Osteocyte (in vitro differentiated cells): Measurements from ENCODE around the gene PTPRN2. TPM values are rescaled to one million over a fixed set of nuclear protein-coding genes. Genes with fewer than 3 reads are reported as not detected.

Experiments
- DNase-seq: peaks from one replicate; pipeline ENCODE4 v3.0.0; 2021; ENCODE audit warnings: mixed read lengths; ENCODE audit not compliant: unreplicated experiment; ENCODE audit errors: extremely low spot score
- H3K27ac Mint-ChIP-seq: one replicate; pipeline ENCODE4 v1.8.0; 2021; ENCODE audit warnings: mild to moderate bottlenecking, mixed read lengths; ENCODE audit not compliant: unreplicated experiment
- H3K27me3 Mint-ChIP-seq: one replicate; pipeline ENCODE4 v1.8.0; 2021; ENCODE audit warnings: mixed read lengths; ENCODE audit not compliant: unreplicated experiment
- H3K36me3 Mint-ChIP-seq: one replicate; pipeline ENCODE4 v1.8.0; 2021; ENCODE audit warnings: mixed read lengths; ENCODE audit not compliant: unreplicated experiment
- H3K4me1 Mint-ChIP-seq: one replicate; pipeline ENCODE4 v1.8.0; 2021; ENCODE audit warnings: mixed read lengths; ENCODE audit not compliant: unreplicated experiment
- H3K4me3 Mint-ChIP-seq: one replicate; pipeline ENCODE4 v1.8.0; 2021; ENCODE audit warnings: mild to moderate bottlenecking, moderate library complexity, mixed read lengths; ENCODE audit not compliant: unreplicated experiment
- H3K9me3 Mint-ChIP-seq: one replicate; pipeline ENCODE4 v1.8.0; 2021; ENCODE audit warnings: mixed read lengths; ENCODE audit not compliant: unreplicated experiment
- total RNA-seq: library from RNA; stranded (reverse); gene quantifications from 2 replicates; pipeline ENCODE4 v1.2.1, GENCODE V29; 2021
- TF ChIP-seq, protein P1 (sequence below): fragments of 200-600 bp; sonication (generic); IDR thresholded peaks from 2 replicates; pipeline ENCODE4 v1.5.0; 2021; ENCODE audit warnings: antibody characterized with exemption, mild to moderate bottlenecking, moderate library complexity

Gene PTPRN2
- total RNA-seq, 1 donor from 2014 or later: 0.59 TPM

DNA sequence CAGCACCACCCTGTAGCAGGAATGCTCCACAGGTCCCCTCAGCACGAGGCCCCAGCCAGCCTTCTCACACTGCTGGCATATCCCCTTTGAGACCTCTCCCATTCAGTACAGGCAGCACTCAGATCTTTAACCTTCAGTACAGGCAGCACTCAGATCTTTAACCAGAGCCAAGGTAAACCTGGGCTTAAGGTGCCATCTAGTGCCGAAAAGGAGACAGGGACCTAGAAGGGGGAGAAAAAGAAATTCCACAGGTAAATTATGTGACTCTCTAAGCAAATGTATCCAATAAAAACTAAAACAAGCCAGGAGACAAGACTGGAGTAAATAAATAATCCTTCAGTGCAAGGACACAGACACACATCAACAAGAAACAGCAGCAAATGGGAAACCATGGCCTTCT is 358.6 kb downstream of the PTPRN2 start:
- no peaks in the 10 kb centered on the region for H3K36me3 Mint-ChIP-seq
- no peak for DNase-seq
- H3K9me3 Mint-ChIP-seq: peaks cover 76% of the 10 kb centered on the region
- TF ChIP-seq, protein P1, sequence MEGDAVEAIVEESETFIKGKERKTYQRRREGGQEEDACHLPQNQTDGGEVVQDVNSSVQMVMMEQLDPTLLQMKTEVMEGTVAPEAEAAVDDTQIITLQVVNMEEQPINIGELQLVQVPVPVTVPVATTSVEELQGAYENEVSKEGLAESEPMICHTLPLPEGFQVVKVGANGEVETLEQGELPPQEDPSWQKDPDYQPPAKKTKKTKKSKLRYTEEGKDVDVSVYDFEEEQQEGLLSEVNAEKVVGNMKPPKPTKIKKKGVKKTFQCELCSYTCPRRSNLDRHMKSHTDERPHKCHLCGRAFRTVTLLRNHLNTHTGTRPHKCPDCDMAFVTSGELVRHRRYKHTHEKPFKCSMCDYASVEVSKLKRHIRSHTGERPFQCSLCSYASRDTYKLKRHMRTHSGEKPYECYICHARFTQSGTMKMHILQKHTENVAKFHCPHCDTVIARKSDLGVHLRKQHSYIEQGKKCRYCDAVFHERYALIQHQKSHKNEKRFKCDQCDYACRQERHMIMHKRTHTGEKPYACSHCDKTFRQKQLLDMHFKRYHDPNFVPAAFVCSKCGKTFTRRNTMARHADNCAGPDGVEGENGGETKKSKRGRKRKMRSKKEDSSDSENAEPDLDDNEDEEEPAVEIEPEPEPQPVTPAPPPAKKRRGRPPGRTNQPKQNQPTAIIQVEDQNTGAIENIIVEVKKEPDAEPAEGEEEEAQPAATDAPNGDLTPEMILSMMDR: no peak
- H3K4me3 Mint-ChIP-seq: no peak overlapping the region
- no peak overlapping the region for H3K27ac Mint-ChIP-seq
- H3K27me3 Mint-ChIP-seq: no peaks in the 10 kb centered on the region
- H3K4me1 Mint-ChIP-seq: no peaks in the 10 kb centered on the region

DNA sequence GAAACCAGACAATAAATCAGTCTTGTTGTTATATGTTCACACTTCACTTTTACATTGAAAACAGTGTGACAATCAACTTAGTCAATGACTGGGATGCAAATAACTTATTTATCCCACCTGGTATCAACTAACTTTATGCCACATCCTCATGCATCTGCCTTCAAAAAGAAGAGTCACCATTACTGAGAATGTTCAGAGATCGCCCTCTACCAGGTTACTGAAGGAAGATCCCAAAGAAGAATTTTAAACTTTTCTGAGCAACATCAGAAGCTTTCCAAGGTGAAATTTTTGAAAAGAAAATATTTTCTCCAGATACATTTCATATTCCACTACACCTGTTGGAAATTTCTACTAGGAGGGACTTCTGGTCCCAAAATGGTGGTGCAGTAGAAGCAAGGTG is 359.5 kb downstream of the PTPRN2 start:
- DNase-seq: no peak
- Mint-ChIP-seq H3K9me3 (peaks cover 76% of the 10 kb centered on the region), H3K27me3 (no peaks in the 10 kb centered on the region), H3K4me1 (no peaks in the 10 kb centered on the region), H3K4me3 (no peak overlapping the region), H3K36me3 (no peaks in the 10 kb centered on the region), H3K27ac (no peak overlapping the region)
- TF ChIP-seq, protein P1: no peak

DNA sequence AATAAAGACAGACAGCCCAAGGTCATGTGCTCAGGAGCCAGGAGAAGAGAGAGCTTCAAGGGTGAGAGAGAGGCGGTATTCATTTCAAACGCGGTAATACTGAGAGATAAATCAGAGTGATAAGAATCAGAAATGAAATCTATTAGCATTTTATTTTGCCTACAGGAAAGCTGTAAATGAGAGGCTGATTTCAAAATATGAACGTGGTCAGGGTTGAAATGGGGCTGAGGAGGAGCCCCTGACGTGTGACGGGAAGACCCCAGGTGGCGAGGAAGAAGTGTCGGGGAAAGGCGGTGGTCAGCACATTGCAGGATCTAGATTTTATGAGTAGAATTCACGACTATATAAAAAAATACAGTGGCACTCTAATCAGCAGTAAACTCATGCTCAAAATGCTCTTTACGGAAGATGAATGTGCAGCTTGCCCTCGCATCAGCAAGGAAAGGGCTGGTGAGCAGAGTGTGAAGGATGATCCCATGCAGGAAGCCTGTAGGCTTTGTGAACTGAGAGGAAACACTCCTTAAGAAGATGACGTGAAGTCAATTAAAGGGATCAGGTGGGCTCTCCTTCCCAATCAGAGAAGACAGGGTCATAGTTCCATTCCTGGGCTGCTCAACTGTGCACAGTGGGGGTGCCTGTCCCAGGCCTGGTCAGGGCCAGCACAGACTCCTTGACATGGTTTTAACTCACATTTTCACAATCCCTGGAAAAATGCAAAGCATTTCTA is 360.2 kb downstream of the PTPRN2 start:
- H3K27me3 Mint-ChIP-seq: no peaks in the 10 kb centered on the region
- TF ChIP-seq, protein P1: no peak
- no peak overlapping the region for H3K27ac Mint-ChIP-seq
- no peak for DNase-seq
- no peaks in the 10 kb centered on the region for H3K36me3 Mint-ChIP-seq
- no peaks in the 10 kb centered on the region for H3K4me1 Mint-ChIP-seq
- no peak overlapping the region for H3K4me3 Mint-ChIP-seq
- H3K9me3 Mint-ChIP-seq: peaks cover 76% of the 10 kb centered on the region

DNA sequence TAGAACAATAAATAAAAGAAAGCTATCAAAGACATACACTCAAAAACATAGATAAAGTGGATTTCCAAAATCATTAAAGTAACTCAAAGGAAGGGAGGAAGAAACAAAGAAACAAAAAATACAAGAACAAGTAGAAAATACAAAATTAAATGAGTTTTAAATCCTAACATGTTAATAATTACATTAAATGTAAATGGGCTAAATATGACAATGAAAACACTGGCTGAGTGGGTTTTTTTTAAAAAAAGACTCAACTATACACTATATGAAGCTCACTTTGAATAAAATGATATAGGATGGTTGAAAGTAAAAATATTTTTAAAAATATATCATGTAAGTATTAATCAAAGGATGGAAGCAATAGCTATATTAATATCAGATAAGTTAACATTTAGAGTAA is 371.4 kb downstream of the PTPRN2 start:
- Mint-ChIP-seq H3K4me1 (no peaks in the 10 kb centered on the region), H3K27ac (no peak overlapping the region), H3K4me3 (no peak overlapping the region), H3K36me3 (no peaks in the 10 kb centered on the region), H3K9me3 (peaks cover 67% of the 10 kb centered on the region), H3K27me3 (no peaks in the 10 kb centered on the region)
- TF ChIP-seq, protein P1: no peak
- DNase-seq: no peak

DNA sequence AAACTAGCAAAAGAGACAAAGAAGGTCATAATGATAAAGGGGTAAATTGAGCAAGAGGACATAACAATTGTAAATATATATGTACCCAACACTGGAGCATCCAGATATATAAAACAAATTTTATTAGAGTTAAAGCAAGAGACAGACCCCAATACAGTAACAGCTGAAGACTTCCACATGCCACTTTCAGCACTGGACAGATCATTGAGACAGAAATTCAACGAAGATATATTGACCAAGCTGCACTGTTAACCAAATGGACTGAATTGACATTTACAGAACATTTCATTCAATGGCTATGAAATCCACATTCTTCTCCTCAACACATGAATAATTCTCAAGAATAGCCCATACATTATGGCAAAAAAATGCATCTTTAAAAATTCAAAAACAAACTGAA is 378.2 kb downstream of the PTPRN2 start:
- no peaks in the 10 kb centered on the region for H3K27me3 Mint-ChIP-seq
- peaks cover 57% of the 10 kb centered on the region for H3K9me3 Mint-ChIP-seq
- H3K4me1 Mint-ChIP-seq: no peaks in the 10 kb centered on the region

More for the DNA sequence above, 378.2 kb downstream of the PTPRN2 start:
- Mint-ChIP-seq H3K27ac (no peak overlapping the region), H3K4me3 (no peak overlapping the region), H3K36me3 (no peaks in the 10 kb centered on the region)
- no peak for DNase-seq
- TF ChIP-seq, protein P1: no peak
